Left colon (tissue), 2 donors: ENCODE results near the gene PABPC1L. TPM values are rescaled to one million over a fixed set of nuclear protein-coding genes. Genes with fewer than 3 reads are reported as not detected.

Experiments
- ATAC-seq: fragments of 200-7000 bp; cut with Tn5 transposase; one replicate; pipeline ENCODE4 v1.9.1; 2020; ENCODE audit warnings: mild to moderate bottlenecking, moderate library complexity
- DNase-seq, 2 donors: peaks; one replicate each; pipeline ENCODE4 v3.0.0-alpha.2; 2020
- intact Hi-C, 2 donors: fragments of 100-400 bp; cut with DNase I in 1 of 2; cut with micrococcal nuclease in 1 of 2; formaldehyde crosslinking; loops; one replicate each; pipeline versions ENCODE4 v1.11.2 to v1.14.0; 2022; cut with DNase I, micrococcal nuclease
- total RNA-seq, 2 donors: library from RNA; stranded (reverse); fragmentation: NEBNext Ultra II Directional; extraction: Animal tissue kit (Norgen Biotek cat#: 25700); gene quantifications; one replicate each; pipeline ENCODE4 v1.2.1, GENCODE V29; 2021
- donor health status: DM: no; HTN: no; CAD: no.
- donor health status: DM: yes; HTN: yes; CAD: no.

The PABPC1L gene
- total RNA-seq, 2 donors from 2014 or later: 13.2 to 19.8 TPM

- intact Hi-C loops: no loop called here
- DNase-seq (no peak), ATAC-seq (no peak)
Observed at GRCh38 chr20:44961011-44961869, 51.4 kb downstream of the PABPC1L start.

GRCh38 chr20:44961870-44962267 is 52.0 kb downstream of the PABPC1L start:
- ATAC-seq: no peak
- intact Hi-C loops: no loop called here
- no peak for DNase-seq

DNA sequence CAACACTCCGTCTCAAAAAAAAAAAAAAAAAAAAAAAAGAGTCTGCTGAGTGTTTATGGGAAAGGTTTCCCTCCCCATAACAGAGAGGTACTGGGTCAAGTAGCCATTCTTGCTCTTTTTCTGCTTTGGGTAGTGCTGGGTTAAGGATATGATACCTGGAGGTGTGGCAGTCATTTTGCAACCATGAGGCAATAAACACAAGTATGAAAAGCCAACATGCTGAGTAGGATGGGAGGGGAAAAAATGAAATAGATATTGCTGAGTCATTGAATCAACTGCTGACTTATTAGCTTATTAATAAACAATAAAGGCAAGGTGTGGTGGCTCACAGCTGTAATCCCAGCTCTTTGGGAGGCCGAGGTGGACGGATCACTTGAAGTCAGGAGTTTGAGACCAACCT is 52.6 kb downstream of the PABPC1L start:
- no peak for ATAC-seq
- no peak for DNase-seq
- intact Hi-C loops: no loop called here

- DNase-seq: no peak
- intact Hi-C loops: no loop called here
- ATAC-seq: no peak
Observed at GRCh38 chr20:44963325-44964215, 53.7 kb downstream of the PABPC1L start.

GRCh38 chr20:44965651-44966029 is 55.8 kb downstream of the PABPC1L start:
- no peak for ATAC-seq
- intact Hi-C loops: no loop called here
- DNase-seq: no peak

DNA sequence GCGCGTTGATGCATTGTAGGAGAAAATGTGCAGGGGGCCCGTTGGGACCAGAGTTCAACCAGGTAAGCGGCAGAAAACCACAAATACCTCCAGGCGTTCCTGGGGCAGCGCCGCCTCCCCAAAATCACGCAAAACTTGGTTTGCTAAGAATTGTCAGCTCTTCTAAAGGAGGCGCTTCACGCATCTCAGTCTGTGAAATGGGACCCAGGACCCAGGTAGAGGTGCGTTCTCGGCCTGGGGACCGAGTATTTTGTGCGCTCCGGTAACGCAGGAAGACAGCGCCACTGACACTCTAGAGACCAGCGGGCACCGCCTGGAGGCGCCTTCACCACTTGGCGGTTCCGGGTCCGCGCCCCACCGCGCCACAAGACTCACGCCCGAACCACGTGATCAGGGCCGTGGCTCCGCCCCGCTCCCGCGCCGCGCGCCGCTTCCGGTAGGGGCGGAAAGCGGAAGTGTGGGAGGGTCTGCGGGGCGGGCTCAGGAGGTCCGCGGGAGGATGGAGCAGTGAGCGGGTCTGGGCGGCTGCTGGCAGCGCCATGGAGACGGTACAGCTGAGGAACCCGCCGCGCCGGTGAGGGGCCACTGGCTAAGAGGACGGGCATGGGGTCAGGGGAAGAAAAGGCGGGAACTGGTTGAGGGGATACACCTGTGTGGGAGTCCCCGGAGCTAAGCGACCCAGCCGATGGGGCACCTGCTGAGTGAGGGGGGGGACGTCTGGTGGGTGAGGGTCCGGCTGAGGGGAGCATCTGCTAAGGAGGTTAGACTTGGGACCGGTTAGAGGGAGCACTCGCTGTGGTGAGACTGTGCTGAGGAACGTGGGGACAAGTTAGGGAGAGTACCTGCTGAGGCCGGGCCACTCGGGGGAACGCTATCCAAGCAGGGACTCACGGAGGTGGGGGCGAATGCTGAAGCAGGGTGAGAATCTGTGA is 56.4 kb downstream of the PABPC1L start, which contains the start of gene STK4:
Gene STK4 (plus strand): TSS at position 483 of the 932 bp plus-strand sequence. CDS start 57 bp downstream, at position 540.
- intact Hi-C loops: no loop called here
- ATAC-seq: peak; percentile 93
- peak; percentile 94 to 97 for DNase-seq

DNA sequence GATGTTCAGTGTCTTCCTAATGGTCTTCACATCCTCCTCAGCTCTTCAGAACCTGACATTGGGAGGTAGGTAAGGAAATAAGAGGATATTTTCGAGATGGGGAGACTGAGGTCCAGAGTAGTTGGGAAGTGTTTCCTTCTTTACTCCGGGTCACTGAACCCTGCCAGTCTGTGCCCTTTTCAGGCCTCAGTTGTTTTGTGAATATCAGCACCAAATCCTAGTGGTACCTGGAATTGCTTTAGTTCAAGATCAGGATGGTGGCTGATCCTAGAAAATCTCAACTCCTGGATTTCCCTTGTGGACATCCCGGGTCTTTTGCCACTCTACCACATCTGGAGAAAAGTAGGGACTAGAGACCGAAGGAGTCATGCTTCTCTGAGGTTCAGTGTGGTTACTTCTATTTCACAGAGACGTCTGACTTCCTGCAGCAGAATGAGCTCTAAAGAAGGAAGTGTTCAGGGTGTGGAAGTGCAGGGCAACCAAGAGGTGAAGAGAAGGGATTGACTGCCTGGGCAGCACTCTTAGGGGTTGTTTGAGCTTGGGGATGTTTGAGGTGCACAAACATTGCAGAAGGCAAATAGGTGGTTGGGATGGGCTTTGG is 57.4 kb downstream of the PABPC1L start:
- ATAC-seq (peak; percentile 59), DNase-seq (no peak)
- intact Hi-C loops: no loop called here

DNA sequence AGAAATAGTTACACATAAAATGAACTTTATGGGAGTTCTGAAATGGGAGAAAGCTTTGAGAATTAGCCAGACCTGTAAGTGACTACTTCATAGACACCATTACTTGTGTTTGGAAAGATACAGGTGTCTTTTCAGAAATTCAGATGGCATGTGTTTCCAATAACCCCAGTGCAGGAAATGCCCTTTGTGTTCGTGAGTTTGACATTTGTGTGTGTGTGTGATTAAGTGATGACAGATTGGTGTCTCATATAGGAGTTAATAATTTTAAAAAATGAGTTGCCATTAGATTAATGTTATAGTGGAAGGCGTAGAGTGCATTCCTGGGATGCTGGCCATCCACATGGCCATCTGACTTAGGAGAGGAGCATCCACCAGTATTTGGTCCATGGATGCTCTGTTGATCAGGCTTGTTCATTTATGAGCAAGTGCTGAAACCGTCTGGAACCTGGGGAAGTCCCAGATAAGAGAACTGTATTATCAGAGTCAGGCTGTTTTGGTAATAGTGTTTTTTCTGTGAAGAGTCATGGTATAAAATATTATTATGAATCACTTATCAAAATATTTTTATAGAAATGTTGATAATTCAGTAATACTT is 59.5 kb downstream of the PABPC1L start:
- intact Hi-C loops: no loop called here
- ATAC-seq: no peak
- DNase-seq: no peak

DNA sequence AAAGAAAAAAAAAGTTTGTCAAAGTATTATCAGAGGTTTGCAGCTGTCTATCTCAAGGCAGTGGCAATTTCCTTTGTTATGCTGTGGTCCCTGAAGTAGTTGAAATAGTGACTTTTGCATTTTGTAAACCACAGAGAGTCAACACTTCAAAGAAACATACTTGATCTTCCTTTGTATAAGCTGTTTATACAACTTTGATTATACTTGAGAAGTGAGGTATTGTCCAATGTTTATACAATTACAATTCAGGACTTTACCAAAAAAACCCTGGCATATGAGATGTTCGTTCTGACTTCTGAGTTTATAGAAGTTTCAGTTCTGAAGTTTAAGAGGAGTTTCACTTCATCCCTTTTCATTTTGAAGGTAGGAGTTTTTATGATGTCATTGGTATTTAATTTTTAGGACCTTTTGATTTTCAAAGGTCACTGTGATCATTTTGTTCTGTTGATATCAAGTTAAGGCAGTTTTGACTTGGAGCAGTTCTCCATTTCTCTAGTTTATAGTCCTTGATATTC is 60.4 kb downstream of the PABPC1L start:
- ATAC-seq: no peak
- no peak for DNase-seq
- intact Hi-C loops: no loop called here

GRCh38 chr20:44973053-44973452 is 63.2 kb downstream of the PABPC1L start:
- intact Hi-C loops: no loop called here
- DNase-seq (no peak), ATAC-seq (no peak)

DNA sequence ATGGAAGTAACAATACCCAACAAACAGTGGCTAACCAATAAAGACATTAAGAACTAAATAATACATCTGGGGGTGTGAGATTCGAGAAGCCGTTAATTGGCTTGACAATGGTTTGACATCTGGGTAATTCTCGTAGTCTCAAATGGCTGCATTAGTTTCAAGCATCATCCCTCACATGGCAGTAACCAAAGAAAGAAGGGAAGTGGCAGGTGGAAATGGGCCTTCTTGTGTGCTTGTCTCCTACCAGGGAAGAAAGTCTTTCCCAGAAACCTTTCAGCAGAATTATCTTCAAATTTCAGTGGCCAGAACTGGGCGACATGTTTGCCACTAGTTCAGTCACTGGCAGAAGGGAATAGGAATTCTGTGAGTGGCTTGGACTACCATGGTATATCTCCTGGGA is 66.8 kb downstream of the PABPC1L start:
- ATAC-seq (no peak), DNase-seq (no peak)
- intact Hi-C loops: no loop called here

GRCh38 chr20:44979090-44979621 is 69.3 kb downstream of the PABPC1L start:
- ATAC-seq (peak; percentile 67), DNase-seq (peak in 1 of 2 donors; percentile 34)
- intact Hi-C loops: no loop called here

DNA sequence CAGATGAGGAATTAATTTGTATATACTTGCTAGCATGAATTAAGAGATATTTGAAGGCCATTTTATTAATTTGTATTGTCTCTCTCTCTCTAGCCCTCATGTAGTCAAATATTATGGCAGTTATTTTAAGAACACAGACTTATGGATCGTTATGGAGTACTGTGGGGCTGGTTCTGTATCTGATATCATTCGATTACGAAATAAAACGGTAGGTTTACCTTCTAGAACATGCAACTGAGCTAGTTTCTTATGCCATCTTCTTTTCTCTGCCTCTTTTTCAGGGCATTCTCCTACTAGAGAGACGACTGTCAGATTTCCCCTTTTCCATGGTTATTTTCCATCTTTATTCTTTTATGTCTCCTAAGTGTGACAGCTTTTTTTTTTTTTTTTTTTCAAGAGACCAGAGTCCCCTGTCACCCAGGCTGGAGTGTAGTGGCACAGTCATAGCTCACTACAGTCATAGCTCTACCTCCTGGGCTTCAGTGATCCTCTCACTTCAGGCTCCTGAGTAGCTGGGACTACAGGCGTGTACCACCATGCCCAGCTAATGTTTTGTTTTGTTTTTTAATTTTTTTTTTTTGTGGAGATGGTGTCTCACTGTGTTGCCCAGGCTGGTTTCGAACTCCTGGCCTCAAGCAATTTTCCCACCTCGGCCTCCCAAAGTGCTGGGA is 72.0 kb downstream of the PABPC1L start:
- DNase-seq: no peak
- intact Hi-C loops: no loop called here
- no peak for ATAC-seq

GRCh38 chr20:44983093-44983674 is 73.3 kb downstream of the PABPC1L start:
- DNase-seq (no peak), ATAC-seq (no peak)
- intact Hi-C loops: no loop called here

GRCh38 chr20:44988631-44989171 is 78.8 kb downstream of the PABPC1L start:
- ATAC-seq: no peak
- intact Hi-C loops: no loop called here
- DNase-seq: no peak
